IPS-20b (cell line): Measurements from ENCODE around the gene NT5C3A.

Experiments
- H3K27ac ChIP-seq: one replicate; pipeline ENCODE4 v1.5.1; 2013; ENCODE audit warnings: low read length
- H3K27me3 ChIP-seq: 2 replicates; pipeline ENCODE4 v1.6.1; 2013; ENCODE audit warnings: mild to moderate bottlenecking, low read length, inconsistent platforms; ENCODE audit not compliant: insufficient read depth
- H3K36me3 ChIP-seq: 2 replicates; pipeline ENCODE4 v1.6.1; 2013; ENCODE audit warnings: low read depth, mild to moderate bottlenecking, inconsistent platforms, low read length, moderate library complexity; ENCODE audit not compliant: insufficient read depth
- H3K4me1 ChIP-seq: 2 replicates; pipeline ENCODE4 v1.6.1; 2013; ENCODE audit warnings: mild to moderate bottlenecking, control low read depth, inconsistent platforms, low read length, moderate library complexity; ENCODE audit not compliant: insufficient read depth
- H3K4me3 ChIP-seq: 2 replicates; pipeline ENCODE4 v1.5.1; 2013; ENCODE audit warnings: mild to moderate bottlenecking, low read length, inconsistent platforms
- H3K9ac ChIP-seq: 2 replicates; pipeline ENCODE4 v1.6.1; 2013; ENCODE audit warnings: low read depth, mild to moderate bottlenecking, inconsistent platforms, low read length, moderate library complexity
- H3K9me3 ChIP-seq: 2 replicates; pipeline ENCODE4 v1.6.1; 2013; ENCODE audit warnings: mild to moderate bottlenecking, low read depth, low read length, inconsistent platforms; ENCODE audit not compliant: insufficient read depth

The NT5C3A gene

GRCh38 chr7:33072471-33072870 lies 9.9 kb upstream of the NT5C3A start:
- Histone ChIP-seq H3K27ac (no peak overlapping the region), H3K4me3 (no peak overlapping the region)

GRCh38 chr7:33070831-33071230 lies 8.3 kb upstream of the NT5C3A start:
- Histone ChIP-seq H3K9me3 (peaks cover 40% of the 10 kb centered on the region), H3K36me3 (no peaks in the 10 kb centered on the region), H3K27ac (no peak overlapping the region), H3K4me3 (no peak overlapping the region), H3K4me1 (peaks cover 1% of the 10 kb centered on the region; the same call in 1 of the 2 replicates), H3K9ac (no peak overlapping the region), H3K27me3 (no peaks in the 10 kb centered on the region)

More at GRCh38 chr7:33072471-33072870, 9.9 kb upstream of the NT5C3A start:
- H3K9me3 ChIP-seq = peaks cover 28% of the 10 kb centered on the region
- H3K4me1 ChIP-seq = peaks cover 6% of the 10 kb centered on the region; the same call in 1 of the 2 replicates
- no peak overlapping the region for H3K9ac ChIP-seq
- H3K36me3 ChIP-seq = no peaks in the 10 kb centered on the region
- H3K27me3 ChIP-seq = no peaks in the 10 kb centered on the region

GRCh38 chr7:33070277-33070676 lies 7.7 kb upstream of the NT5C3A start:
- no peak overlapping the region for H3K9ac ChIP-seq
- H3K4me3 ChIP-seq = no peak overlapping the region
- peaks cover 42% of the 10 kb centered on the region for H3K9me3 ChIP-seq
- no peaks in the 10 kb centered on the region for H3K27me3 ChIP-seq
- H3K36me3 ChIP-seq = no peaks in the 10 kb centered on the region
- no peak overlapping the region for H3K27ac ChIP-seq
- no peaks in the 10 kb centered on the region for H3K4me1 ChIP-seq

GRCh38 chr7:33067921-33068320 lies 5.3 kb upstream of the NT5C3A start:
- Histone ChIP-seq H3K9me3 (peaks cover 42% of the 10 kb centered on the region), H3K36me3 (no peaks in the 10 kb centered on the region), H3K4me1 (peaks cover 4% of the 10 kb centered on the region), H3K27ac (no peak overlapping the region), H3K27me3 (no peaks in the 10 kb centered on the region), H3K4me3 (no peak overlapping the region), H3K9ac (no peak overlapping the region)

GRCh38 chr7:33066771-33067170 lies 4.2 kb upstream of the NT5C3A start:
- no peak overlapping the region for H3K9ac ChIP-seq
- H3K27me3 ChIP-seq = no peaks in the 10 kb centered on the region
- H3K4me3 ChIP-seq = no peak overlapping the region
- H3K9me3 ChIP-seq = peaks cover 42% of the 10 kb centered on the region
- H3K4me1 ChIP-seq = peaks cover 4% of the 10 kb centered on the region
- H3K36me3 ChIP-seq = no peaks in the 10 kb centered on the region
- no peak overlapping the region for H3K27ac ChIP-seq

GRCh38 chr7:33065981-33066380 lies 3.4 kb upstream of the NT5C3A start:
- peaks cover 35% of the 10 kb centered on the region for H3K9me3 ChIP-seq
- no peak overlapping the region for H3K9ac ChIP-seq
- no peaks in the 10 kb centered on the region for H3K36me3 ChIP-seq
- peaks cover 6% of the 10 kb centered on the region for H3K4me1 ChIP-seq
- no peak overlapping the region for H3K27ac ChIP-seq
- no peaks in the 10 kb centered on the region for H3K27me3 ChIP-seq
- H3K4me3 ChIP-seq = no peak overlapping the region

- peaks cover 10% of the 10 kb centered on the region for H3K4me1 ChIP-seq
- no peaks in the 10 kb centered on the region for H3K27me3 ChIP-seq
- peak overlapping the region; percentile 92 for H3K4me3 ChIP-seq
- peak overlapping the region; percentile 85; the same call in 1 of the 2 replicates for H3K9ac ChIP-seq
- peak overlapping the region; percentile 97 for H3K27ac ChIP-seq
- H3K9me3 ChIP-seq = peaks cover 14% of the 10 kb centered on the region; the same call in 1 of the 2 replicates
- no peaks in the 10 kb centered on the region for H3K36me3 ChIP-seq
Measured at GRCh38 chr7:33062782-33063443, 337 bp upstream of the NT5C3A start.

- H3K9me3 ChIP-seq = peaks cover 8% of the 10 kb centered on the region; the same call in 1 of the 2 replicates
- no peak overlapping the region for H3K27ac ChIP-seq
- peak overlapping the region; percentile 85; the same call in 1 of the 2 replicates for H3K9ac ChIP-seq
- H3K4me3 ChIP-seq = peak overlapping the region; percentile 92
- H3K4me1 ChIP-seq = peaks cover 10% of the 10 kb centered on the region
- H3K36me3 ChIP-seq = no peaks in the 10 kb centered on the region
- no peaks in the 10 kb centered on the region for H3K27me3 ChIP-seq
Measured at GRCh38 chr7:33061282-33061937, 1.2 kb downstream of the NT5C3A start.

- Histone ChIP-seq H3K36me3 (no peaks in the 10 kb centered on the region), H3K27me3 (no peaks in the 10 kb centered on the region), H3K9ac (no peak overlapping the region), H3K27ac (no peak overlapping the region), H3K9me3 (no peaks in the 10 kb centered on the region), H3K4me3 (no peak overlapping the region), H3K4me1 (peaks cover 10% of the 10 kb centered on the region)
Measured at GRCh38 chr7:33059635-33060034, 2.9 kb downstream of the NT5C3A start.

GRCh38 chr7:33055158-33055557 lies 7.4 kb downstream of the NT5C3A start:
- Histone ChIP-seq H3K4me1 (no peaks in the 10 kb centered on the region), H3K9ac (no peak overlapping the region)

GRCh38 chr7:33054261-33054964 lies 8.2 kb downstream of the NT5C3A start:
- H3K36me3 ChIP-seq = no peaks in the 10 kb centered on the region
- H3K4me3 ChIP-seq = no peak overlapping the region
- H3K4me1 ChIP-seq = no peaks in the 10 kb centered on the region
- H3K9ac ChIP-seq = no peak overlapping the region
- H3K27ac ChIP-seq = no peak overlapping the region
- no peaks in the 10 kb centered on the region for H3K27me3 ChIP-seq
- H3K9me3 ChIP-seq = no peaks in the 10 kb centered on the region

More at GRCh38 chr7:33055158-33055557, 7.4 kb downstream of the NT5C3A start:
- H3K9me3 ChIP-seq = no peaks in the 10 kb centered on the region
- no peaks in the 10 kb centered on the region for H3K36me3 ChIP-seq
- no peak overlapping the region for H3K4me3 ChIP-seq
- no peak overlapping the region for H3K27ac ChIP-seq
- H3K27me3 ChIP-seq = no peaks in the 10 kb centered on the region
